Epithelial cell of alveolus of lung (primary cell): ENCODE results near the gene FZD7. TPM values are rescaled to one million over a fixed set of nuclear protein-coding genes. Genes with fewer than 3 reads are reported as not detected.

Experiments used
- total RNA-seq: library from RNA; depleted of rRNA; stranded (reverse); fragments of >200 nt; gene quantifications from 2 replicates; pipeline ENCODE4 v1.2.1, GENCODE V29; 2015

Gene FZD7
- 27.0 and 30.3 TPM in 2 replicates for total RNA-seq

GRCh38 chr2:202033317-202034248 lies at the start of gene FZD7:
Gene FZD7 (plus strand): TSS chr2:202033855. CDS start chr2:202034648, 793 bp downstream.

GRCh38 chr2:202072737-202073401 lies 39.2 kb downstream of the FZD7 start, which contains the start of gene KIAA2012:
Gene KIAA2012 (plus strand): TSS chr2:202073255. CDS start chr2:202073628, 373 bp downstream.

Other genes starting within 250 kb of the FZD7 start
- 0.24 and 0.91 TPM in 2 replicates for gene CDK15, start 227.3 kb upstream of the FZD7 start, total RNA-seq
- gene KIAA2012, start 39.4 kb downstream of the FZD7 start, total RNA-seq: not detected in 2 replicates
- gene SUMO1, start 204.7 kb downstream of the FZD7 start, total RNA-seq: 115 and 147 TPM in 2 replicates
- gene NOP58, start 231.9 kb downstream of the FZD7 start, total RNA-seq: 38.9 and 48.1 TPM in 2 replicates